ENCODE results near the gene CYP3A7.
"Not testable (repeated sequence)": the region's sequence is repeated elsewhere in the genome, so short reads cannot be mapped to it uniquely, and the experiment has no call there.

- not testable (repeated sequence) for TF ChIP-seq EGR1 (conservative IDR thresholded peaks at IDR 0.05)
- TF ChIP-seq, protein P1, sequence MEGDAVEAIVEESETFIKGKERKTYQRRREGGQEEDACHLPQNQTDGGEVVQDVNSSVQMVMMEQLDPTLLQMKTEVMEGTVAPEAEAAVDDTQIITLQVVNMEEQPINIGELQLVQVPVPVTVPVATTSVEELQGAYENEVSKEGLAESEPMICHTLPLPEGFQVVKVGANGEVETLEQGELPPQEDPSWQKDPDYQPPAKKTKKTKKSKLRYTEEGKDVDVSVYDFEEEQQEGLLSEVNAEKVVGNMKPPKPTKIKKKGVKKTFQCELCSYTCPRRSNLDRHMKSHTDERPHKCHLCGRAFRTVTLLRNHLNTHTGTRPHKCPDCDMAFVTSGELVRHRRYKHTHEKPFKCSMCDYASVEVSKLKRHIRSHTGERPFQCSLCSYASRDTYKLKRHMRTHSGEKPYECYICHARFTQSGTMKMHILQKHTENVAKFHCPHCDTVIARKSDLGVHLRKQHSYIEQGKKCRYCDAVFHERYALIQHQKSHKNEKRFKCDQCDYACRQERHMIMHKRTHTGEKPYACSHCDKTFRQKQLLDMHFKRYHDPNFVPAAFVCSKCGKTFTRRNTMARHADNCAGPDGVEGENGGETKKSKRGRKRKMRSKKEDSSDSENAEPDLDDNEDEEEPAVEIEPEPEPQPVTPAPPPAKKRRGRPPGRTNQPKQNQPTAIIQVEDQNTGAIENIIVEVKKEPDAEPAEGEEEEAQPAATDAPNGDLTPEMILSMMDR (IDR thresholded peaks at IDR 0.05 in 2 of 3, conservative IDR thresholded peaks at IDR 0.05 in 1 of 3; ENCODE audit: insufficient read depth in 2 of 3, low read depth in 1 of 3, low read length in 3 of 3): not testable (repeated sequence)
These were observed 16.5 kb upstream of the CYP3A7 start for GRCh38 chr7:99751322-99752052.
